COLO668 (cell line): ENCODE results near the gene SRP68.
A peak's percentile ranks its signal among the peaks of the same experiment; 100 is the strongest.

Experiments
- DNase-seq: peaks from one replicate; lab custom pipeline; 2025; ENCODE audit not compliant: unreplicated experiment; lab: John Stamatoyannopoulos, UW

SRP68 gene

GRCh38 chr17:76000016-76000754, 72.1 kb downstream of the SRP68 start:
- peak; percentile 33 for DNase-seq

GRCh38 chr17:75998327-75998795, 74.0 kb downstream of the SRP68 start:
- DNase-seq: no peak

GRCh38 chr17:75996665-75997590, 75.4 kb downstream of the SRP68 start:
- DNase-seq: no peak

- no peak for DNase-seq
Observed at GRCh38 chr17:75995385-75995925, 76.9 kb downstream of the SRP68 start.

- DNase-seq: no peak
Observed at GRCh38 chr17:75994802-75995370, 77.4 kb downstream of the SRP68 start.

GRCh38 chr17:75991396-75991795, 80.9 kb downstream of the SRP68 start:
- no peak for DNase-seq
